ENCODE results near the gene PRDM12.
A peak's percentile ranks its signal among the peaks of the same experiment; 100 is the strongest.

Gene PRDM12

DNA sequence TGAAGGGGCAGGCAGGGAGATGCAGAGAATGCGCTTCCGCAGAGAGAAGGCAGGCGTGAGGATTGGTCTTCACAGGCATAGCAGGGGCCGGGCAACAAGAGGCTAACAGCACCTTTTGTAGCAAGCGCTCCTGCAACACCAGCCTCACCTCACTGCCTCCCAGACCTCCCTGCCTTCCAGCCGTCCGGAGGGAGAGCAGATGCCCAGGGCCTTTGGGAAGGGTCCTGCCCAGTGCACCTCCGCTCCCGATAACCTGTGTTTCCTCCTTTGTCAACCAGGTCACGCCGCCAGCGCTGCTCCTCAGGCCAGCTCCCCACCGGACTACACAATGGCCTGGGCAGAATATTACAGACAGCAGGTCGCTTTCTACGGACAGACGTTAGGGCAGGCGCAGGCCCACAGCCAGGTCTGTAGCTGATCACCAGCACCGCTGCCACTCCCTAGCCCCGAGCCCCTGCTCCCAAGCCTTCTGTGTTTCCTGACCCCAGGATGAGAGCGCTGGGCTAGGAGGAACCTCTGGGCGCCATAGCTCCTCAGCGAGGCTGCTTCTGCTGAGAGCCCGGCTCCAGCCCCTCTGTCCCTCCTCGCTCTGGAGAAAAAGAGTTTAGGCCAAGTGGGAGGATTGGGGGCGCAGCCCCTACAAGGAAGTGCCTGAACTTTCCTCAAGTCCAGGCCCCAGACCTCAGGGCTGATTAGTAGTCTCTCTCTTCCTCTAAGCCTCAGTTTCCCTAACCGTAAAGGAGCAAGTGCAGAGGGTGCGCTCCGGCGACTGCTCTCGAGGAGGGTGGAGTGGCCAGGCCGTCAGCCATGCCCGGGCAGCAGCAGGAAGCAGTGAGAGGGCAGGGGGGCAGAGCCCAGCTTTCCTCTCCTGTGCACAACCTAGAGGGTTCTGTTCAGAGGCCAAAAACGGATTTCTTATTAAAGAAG, 28.4 kb upstream of the PRDM12 start:
- FAIRE-seq (no peak), DNase-seq (ENCODE audit: low spot score) (no peak)

DNA sequence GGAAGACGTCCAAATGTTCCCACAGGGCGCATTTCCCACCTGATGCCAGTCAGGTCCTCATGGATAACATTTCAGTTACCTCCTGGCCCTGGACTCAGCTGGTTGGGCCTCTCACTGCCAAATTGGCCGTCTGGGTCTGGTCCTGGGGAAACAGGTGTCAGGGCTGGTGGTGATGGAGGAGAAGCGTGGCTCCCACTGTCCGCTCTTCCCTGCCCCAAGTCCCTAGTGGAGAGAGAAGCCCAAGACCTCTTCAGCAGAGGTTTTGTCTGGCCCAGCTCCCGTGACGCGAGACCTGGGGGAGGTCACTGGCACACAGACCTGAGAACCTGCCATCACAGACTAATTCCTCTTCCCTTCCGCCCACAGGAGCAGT, 27.8 kb upstream of the PRDM12 start:
- DNase-seq (ENCODE audit: low spot score) (no peak), FAIRE-seq (no peak)

DNA sequence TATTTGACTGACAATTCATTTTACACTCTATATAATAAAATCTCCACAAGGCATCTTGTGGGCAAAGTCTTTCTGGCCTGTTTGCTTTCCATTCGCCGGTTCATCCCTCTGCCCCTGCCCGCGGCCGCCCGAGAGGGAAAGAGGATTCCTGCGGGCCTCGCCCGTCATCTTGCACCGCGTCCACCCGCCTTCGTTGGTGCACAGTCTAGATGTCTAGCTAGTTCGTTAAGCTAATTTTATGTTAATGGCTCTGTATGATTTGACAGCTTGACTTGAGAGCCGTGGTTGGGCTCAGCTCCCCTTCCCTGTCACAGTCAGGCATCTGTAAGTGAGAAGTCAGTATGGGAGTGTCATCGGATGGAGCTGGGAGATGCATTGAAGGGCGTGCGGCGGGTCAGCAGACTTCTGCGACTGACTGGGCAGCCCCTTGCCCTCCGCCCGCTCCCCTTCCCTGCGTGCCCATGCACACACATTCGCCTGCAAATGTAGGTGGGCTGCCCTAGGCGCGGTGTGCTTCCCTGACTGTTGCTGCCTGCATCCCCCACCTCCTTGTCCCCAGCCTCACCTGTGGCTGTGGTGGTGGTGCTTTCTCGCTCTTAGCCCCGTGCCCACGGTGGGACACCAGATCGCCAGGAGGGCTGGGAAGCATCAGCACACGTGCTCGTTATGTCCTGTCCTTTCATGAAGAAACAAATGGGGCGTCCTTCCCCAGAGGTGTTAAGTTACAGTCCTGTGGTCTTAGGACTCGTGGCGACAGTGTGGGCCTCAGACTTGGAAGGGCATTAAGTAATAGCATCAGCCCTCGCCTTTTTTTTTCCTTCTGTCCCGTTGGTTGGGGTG, 25.9 kb upstream of the PRDM12 start:
- FAIRE-seq = no peak
- no peak for DNase-seq (ENCODE audit: low spot score)

DNA sequence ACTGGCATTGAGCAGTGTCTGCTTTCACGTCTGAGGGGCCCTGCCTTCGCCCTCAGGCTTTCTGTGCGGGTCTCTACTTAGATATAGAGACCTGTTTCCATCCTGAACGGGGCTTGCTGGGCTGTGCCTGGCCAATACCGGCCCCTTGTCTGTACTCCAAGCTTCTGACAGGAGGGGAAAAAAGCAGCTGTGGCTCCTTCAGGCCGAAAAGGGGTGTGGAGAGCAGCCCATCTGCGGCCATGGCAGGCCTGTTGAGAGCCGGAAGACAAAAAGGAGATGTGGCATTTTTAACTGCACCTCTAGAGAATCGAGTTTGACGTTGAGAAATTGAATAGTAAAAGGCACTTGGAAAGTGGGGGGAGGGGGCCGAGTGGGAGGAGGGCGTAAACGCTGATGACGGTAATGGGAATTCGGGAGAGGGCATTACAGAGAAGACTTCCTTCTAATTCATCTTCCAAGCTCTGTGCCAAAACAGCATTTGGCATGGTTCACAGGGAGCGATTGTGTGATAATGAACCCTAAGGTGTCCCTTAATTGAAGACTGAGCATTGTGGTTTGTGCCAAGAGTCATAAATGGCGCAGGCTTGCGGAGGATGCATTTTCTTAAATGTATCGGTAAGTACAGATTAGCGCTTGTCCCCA, 25.1 kb upstream of the PRDM12 start:
- DNase-seq (ENCODE audit: low spot score) (no peak), FAIRE-seq (no peak)

DNA sequence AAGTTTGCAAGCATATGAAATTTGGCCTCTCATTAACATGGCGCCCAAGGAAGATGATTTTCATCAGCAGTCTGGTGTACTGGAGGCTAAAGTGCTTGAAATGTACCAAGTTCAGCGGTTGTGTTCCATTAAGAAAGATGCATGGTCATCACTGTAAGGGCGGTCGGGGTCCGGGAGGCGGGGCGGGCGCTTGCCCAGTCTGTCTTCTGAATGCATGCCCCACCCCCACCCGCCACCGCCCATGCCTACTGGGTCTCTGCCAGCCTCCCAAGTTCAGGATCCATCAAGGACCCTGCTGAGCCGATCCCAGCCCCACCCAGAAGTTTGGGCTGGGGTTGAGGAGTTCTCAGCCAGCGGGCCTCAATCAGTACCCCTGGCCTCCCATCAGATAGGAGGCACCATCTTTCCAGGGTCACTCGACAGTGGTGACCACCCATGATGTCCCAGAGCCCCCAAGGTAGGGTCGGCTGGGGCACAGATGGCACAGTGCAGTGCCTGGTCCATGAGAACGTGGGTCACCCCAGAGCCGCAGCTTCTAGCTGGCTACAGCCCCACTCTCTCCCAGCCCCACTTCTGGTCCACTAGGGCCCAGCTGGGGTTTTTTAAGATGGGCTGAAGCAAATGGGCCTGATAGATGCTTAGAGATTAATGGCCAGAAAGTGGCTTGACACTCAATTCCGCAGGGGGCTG, 24.4 kb upstream of the PRDM12 start:
- FAIRE-seq = no peak
- no peak for DNase-seq (ENCODE audit: low spot score)

DNA sequence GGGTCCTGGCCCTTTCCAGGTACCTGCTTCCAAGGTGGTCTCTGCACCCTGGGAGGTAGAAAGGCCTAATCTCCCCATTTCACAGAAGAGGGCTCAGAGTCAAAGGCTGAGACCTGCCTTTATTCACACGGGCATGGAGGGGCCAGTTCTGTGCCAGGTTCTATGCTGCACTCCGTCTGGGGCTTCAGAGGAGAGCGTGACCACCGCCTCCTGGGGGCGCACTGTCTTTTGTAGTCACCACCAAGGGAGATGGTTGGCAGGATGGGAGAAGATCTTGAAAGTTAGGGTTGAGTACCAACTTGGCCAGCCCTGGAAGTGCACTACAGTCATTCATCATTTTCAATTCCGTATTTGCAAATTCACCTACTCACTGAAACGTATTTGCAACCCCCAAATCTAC, 23.7 kb upstream of the PRDM12 start:
- DNase-seq (ENCODE audit: low spot score) = no peak
- FAIRE-seq = no peak

DNA sequence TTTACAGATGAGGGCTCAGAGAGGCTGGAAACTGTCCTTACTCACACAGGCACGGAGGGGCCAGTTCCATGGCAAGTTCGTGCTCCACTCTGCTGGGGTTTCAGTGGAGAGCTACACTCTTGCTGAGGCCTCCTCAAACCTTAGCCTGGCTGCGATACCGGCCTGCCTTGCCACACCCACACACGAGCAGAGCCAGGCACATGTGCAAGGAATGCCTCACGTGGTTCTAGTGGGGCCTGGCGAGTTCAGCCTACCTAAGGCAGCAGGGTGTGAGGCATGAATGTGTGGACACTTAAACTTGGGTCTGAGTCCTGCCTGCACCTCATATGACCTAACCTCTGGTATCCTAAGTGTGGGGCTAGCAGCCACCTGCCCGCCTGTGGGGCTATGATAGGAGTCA, 21.5 kb upstream of the PRDM12 start:
- no peak for FAIRE-seq
- DNase-seq (ENCODE audit: low spot score) = no peak

DNA sequence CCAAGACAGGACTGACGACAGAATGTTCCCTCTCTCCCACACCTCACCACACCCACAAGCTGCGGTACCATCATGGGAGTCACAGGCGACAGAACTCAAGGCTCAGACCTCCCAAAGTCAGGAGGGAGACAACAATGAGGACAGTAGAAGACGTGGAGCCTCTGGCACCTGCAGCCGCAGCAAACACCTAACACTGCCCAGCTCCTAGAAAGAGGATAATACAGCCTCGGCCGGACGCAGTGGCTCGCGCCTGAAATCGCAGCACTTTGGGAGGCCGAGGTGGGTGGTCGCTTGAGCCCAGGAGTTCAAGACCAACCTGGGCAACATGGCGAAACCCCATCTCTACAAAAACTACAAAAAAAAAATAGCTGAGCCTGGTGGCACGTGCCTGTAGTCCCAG, 13.2 kb upstream of the PRDM12 start:
- FAIRE-seq (no peak), DNase-seq (ENCODE audit: low spot score) (no peak)

DNA sequence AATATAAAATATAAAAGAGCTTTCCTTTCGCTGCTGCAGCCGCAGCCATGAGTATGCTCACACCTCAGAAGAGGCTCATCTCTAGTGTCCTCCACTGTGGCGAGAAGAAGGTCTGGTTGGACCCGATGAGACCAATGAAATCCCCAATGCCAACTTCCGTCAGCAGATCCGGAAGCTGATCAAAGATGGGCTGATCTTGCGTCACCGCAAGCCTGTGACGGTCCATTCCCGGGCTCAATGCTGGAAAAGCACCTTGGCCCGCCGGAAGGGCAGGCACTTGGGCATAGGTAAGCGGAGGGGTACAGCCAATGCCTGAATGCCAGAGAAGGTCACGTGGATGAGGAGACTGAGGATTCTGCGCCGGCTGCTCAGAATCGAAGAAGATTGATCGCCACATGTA, 12.6 kb upstream of the PRDM12 start:
- no peak for FAIRE-seq
- no peak for DNase-seq (ENCODE audit: low spot score)

DNA sequence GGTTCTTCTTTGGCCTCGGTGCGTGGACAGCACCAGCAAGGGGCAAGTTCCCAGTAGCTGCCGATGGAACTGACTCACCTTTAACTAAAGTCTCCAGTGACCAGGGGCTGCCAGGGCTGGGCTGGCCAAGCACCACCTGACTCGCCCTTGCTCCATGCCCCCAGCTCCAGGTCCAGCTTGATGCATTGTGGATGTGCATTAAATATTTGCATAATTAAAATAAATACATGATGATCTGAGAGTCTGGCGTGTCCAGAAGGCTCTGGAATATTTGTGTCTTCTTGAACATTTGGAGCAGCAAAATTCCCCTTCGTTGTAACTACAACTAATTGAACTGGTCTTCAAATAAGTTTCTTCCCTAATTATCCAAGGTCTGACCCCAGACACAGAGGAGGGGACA, 9.5 kb upstream of the PRDM12 start:
- no peak for FAIRE-seq

DNA sequence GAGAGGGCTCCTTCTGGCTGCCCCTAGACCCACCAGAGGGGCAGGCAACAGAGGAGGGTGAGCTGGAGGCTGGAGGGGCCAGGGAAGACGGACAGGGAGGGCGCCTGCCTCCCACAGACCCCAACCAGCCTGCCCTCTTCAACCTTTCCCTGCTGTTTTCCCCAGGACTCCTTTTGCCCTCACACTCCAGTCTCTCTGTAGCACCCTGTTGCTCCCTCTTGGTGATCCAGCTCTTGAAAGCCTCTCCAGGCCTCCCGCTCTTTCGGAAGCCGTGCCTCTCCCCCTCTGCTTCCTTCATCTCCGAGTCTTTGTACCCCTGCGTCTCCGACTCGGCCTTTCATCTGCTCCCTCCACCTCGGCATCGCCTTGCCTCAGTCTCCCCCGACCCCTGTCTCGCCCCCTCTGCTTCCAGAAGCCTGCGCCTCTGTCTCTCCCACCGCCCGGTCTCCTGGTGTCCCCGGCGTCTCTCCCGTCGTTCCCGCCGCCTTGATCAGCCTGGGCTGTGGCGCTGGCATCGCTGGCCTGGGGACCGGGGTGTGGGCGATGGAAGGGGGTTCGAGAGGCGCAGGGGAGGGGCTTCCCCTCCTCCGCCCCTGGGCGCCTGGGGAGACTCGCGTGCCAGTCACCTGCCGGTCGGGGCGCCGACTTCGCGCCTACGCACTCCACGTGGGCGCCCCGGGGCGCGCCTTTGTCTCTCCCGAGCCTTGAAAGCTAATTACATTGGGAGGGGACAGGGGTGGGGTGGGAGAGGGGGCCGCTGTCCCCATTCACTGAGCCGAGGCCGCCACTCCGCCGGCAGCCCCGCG, 5.3 kb upstream of the PRDM12 start:
- DNase-seq (ENCODE audit: low spot score) (no peak), FAIRE-seq (no peak)

More for the DNA sequence above, 9.5 kb upstream of the PRDM12 start:
- DNase-seq (ENCODE audit: low spot score) = no peak

DNA sequence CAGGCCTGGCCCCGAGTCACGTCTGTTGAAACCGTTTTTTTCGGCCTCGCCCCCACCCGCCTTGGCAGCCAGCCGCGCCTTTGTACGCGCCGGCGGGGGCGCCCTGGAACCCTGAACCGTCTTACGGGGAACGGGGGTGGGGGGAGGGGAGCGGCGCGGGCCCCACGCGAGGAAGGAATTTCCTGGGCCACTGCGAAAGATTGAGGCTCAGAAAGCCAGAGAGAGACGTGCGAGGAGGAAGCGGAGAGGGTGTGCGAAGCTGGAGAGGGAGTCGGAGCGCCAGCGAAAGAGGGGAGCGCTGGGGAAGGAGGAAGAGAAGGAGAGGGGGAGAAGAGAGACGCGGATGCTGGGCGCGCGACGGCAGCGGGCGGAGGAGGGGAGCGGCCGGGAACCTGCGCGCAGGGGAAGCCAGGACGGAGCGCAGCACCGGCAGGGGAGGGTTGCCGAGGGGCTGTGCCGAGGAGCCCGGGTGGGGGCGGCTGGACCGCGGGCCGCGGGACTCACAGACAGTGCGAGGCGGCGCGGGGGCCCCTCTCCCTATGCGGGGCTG, 4.6 kb upstream of the PRDM12 start:
- FAIRE-seq = no peak
- DNase-seq (ENCODE audit: low spot score) = no peak

DNA sequence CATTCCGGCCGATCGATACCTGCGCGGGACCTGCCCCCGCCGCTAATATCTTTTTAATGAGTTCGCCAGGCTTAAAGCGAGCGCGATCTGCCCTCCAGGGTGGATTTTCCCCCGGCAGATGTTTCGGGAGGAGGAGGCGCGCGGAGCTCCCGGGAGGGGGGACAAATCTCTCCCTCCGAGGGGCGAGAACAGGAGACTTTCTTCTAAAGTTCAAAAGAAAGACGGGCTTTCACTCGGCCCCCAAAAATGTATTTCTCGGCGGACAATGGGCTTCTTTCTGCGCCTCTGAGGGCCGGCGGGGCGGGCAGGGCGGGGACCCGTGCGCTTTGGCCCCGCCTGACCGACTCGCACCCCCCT, 4.1 kb upstream of the PRDM12 start:
- FAIRE-seq (no peak), DNase-seq (ENCODE audit: low spot score) (no peak)

DNA sequence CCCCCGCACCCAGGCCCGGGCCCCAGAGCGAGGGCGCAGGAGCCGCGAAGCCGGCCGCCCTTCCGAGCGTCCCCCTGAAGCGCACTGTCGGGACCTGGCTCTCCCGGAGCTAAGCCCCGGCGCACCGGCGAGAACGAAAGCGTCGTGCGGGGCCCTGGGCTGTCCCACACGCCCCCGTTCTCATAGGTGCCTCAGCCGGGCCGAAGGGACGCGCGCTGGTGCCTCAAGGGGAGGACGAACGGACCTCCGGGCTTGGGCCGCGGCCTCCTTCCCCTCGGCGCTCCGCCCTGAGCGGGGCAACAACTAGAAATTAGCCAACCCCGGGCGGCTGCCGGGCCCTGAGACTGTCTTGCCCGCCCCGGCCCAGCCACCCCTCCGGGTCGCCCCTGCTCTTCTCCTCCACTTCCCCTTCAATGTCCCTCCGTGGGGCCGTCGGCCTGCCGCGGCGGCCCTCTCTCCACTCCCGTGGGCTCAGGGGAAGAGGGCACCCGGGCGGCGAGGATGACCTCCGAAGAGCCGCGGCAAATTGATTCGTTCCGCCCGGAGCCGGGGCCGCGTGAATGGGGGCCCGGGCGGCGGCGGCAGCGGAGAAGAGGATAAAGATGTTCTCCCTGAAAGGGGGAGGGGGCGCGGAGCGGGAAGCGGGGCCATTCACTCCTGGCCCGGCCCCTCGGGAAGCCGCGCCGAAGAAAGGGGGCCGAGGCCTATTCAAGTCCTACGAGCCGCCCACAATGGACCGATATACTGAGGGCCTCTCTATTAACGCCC, 3.5 kb upstream of the PRDM12 start:
- FAIRE-seq = no peak
- DNase-seq (ENCODE audit: low spot score) = peak; percentile 23

DNA sequence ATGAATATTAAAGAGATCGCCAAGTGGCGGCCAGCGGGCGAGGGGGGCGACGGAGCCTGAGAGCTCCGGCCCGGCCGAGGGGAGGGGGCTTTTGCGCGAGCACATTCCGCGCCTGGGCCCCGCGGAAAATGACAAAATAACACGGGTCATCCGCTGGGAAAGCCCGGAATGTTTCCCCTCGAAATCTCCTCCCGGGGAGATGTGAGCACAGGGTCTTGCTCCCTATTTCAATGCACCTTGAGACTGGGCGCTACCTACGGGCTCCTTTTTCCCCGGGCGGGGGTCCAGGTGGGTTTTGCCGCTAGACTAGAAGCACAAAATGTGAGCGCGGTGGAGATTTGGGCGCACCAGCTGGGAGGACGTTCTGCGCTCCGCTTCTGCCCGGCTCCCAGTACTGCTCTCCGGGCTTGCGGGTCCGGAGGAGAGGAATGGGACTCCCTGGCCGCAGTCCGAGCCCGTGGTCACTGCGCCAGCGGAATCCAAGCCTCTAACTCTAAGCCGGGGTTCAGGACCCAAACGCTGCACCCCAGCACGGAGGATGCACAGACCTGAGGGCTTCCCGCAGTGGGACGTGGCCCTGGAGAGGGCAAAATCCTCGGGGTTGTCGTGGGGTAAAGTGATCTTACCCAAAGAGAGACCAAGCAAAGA, 2.8 kb upstream of the PRDM12 start:
- DNase-seq (ENCODE audit: low spot score) = no peak
- no peak for FAIRE-seq

DNA sequence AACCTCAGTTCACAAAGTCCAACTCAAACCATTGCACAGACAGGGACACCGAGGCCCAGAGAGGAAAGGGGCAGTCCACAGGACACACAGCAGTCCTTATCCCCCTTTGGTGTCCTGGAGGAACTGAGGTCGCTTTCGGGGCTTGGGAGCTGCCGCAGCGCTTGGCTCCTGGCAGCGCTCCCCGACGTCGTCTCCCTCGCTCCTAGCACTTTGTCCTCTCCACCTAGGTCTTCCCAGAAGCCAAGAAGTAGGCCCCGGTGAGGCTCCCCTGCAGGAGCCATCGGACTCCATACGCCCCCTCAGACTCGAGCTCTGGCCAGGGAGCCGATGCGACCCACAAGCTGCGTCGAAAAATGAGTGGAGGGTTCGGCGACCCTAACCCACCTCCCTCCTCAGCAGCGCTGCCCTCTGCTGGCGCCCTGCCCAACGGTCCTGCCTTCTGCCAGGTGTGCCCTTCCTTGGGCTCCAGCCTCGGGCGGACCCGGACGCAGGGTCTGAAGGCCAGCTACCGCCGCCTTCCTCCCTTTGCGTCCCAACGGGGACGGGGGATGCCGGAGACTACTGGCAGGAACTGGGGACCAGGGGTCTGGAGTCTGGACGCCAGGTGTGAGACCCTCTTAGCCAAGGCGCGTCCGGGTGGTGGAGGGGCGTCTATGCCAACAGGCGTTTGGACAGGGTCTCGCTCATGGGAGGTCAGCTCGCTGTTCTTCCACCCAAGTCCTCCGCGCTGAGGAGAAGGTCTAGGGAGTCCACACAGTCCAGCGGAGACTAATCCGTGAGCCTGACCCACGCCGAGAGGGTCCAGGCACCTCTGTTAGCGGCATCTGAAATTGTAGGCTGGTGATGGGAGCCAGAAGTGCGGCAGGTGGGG, 2.1 kb upstream of the PRDM12 start:
- DNase-seq (ENCODE audit: low spot score) (no peak), FAIRE-seq (no peak)

DNA sequence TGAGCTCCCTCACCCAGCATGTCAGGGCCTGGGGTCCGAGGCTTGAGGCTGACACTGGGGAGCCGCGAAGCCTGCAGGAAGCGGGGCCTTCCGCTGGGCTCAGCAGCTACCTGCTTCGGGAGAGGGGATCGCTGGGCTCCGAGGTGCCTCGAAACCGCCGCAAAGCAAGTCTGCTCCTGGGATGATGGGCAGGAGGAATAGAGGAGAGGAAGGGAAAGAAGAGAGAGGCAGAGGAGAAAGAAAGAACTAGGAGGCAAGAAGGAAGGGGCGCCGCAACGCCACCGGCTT, 1.5 kb upstream of the PRDM12 start:
- FAIRE-seq = no peak
- no peak for DNase-seq (ENCODE audit: low spot score)

DNA sequence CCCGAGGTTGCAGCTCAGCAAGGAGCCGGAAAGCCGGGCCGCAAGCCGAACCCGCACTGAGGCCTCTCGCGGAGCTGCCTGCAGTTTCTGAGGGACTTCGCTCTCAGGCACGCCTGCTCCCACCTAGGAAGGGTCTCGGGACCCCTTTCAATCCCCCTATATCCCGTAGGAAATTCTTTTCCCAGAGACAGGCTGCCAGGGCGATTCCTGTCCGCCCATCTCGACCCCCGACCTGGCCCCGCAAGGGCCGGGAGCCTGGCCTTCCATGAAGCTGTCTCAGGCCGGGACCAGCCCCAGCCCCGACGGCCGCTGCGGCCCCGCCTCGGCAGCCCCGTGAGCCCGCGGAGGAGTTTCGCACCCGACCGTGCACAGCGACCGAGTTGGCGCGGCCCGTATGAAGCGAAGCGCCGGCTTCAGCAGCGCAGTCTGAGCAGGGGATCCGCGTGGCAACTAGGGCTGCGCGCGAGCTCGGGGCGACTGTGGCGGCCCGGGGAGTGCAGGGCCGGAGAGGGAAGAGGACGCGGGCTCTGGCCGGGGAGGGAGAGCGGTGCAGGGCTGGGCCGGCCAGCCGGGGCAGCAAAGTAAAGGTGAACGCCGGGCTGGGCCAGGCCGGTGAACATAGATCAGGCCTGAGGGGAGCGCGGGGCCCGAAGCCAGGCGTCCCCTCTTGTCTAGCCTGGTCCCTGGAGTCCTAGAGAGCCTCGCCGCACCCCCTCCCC, 977 bp upstream of the PRDM12 start:
- DNase-seq (ENCODE audit: low spot score) = no peak
- no peak for FAIRE-seq
